Measurements from ENCODE around the gene ARNT2. TPM values are rescaled to one million over a fixed set of nuclear protein-coding genes. Genes with fewer than 3 reads are reported as not detected.
A peak's percentile ranks its signal among the peaks of the same experiment; 100 is the strongest.

Gene ARNT2
- total RNA-seq, 6 experiments from 2014 or later: 2.4 to 16.6 (median 15.5) TPM

DNA sequence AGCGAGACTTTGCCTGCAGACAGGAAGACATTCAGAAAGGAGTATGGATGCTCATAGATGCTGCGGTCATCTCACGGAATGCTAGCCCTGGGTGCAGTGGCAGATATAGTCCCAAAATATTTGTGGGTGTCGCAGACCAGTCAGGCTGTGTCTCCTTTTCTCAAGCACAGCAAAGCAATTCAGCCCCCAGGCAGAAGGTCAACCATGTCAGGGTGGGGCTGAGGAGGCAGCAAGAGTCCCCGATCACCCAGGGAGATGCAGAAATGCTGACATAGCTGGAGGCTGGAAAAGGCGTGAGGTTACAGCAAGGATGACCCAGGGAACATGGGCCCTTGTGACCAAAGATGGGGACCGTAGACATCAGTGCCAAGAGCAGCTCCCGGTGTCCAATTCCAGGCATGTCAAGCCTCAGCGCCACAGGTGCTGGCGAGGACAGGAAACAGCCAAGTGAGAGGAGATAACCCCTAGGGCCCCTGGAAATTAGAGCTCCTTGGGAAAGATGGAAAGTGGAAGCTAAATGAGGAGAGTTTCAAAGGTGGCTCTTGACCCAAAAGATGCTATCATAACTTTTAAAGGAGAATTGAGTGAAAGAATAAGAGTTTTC lies 209.7 kb downstream of the ARNT2 start:
- no peak overlapping the region for H3K4me3 Mint-ChIP-seq
- no peaks in the 10 kb centered on the region for H3K9me3 Mint-ChIP-seq
- TF ChIP-seq, protein P1, sequence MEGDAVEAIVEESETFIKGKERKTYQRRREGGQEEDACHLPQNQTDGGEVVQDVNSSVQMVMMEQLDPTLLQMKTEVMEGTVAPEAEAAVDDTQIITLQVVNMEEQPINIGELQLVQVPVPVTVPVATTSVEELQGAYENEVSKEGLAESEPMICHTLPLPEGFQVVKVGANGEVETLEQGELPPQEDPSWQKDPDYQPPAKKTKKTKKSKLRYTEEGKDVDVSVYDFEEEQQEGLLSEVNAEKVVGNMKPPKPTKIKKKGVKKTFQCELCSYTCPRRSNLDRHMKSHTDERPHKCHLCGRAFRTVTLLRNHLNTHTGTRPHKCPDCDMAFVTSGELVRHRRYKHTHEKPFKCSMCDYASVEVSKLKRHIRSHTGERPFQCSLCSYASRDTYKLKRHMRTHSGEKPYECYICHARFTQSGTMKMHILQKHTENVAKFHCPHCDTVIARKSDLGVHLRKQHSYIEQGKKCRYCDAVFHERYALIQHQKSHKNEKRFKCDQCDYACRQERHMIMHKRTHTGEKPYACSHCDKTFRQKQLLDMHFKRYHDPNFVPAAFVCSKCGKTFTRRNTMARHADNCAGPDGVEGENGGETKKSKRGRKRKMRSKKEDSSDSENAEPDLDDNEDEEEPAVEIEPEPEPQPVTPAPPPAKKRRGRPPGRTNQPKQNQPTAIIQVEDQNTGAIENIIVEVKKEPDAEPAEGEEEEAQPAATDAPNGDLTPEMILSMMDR (IDR thresholded peaks at IDR 0.05): no peak
- peaks cover 10% of the 10 kb centered on the region for H3K36me3 Mint-ChIP-seq (ENCODE audit: low read depth)
- peaks cover 7% of the 10 kb centered on the region for H3K27me3 Mint-ChIP-seq (ENCODE audit: insufficient read depth)
- H3K27ac Mint-ChIP-seq: no peak overlapping the region
- H3K4me1 Mint-ChIP-seq (ENCODE audit: low read depth): peaks cover 43% of the 10 kb centered on the region
- DNase-seq: no peak

DNA sequence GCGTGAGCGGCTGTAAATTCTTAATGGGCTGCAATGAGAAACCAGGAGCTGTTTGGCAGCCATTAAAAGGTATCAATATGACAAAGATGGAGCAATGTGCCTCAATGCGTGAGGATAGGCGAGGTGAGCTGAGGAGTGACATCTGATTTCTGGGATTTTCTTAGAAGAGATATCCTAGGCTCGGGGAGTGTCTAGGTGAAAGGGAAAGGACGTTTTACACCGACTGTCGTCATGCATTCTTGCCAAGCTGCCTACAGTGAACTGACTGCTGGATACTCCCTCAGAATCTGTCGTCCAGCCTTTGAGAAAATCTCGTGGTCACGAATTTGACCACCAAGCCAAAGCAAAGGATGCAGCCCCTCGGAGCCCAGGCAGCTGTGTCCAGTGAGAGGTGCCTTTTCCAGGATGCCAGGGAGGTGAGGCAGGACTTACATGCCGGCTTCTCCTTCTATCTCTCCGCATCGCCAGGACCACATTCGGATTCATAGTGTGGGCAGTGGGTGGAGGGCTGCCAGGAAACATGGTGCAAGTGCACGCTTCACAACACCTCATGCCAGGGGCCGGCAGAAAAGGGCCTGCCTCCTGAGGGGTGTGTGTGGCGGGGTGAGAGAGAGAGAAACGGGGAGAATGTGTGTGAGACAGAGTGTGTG lies 210.7 kb downstream of the ARNT2 start:
- TF ChIP-seq, protein P1 (IDR thresholded peaks at IDR 0.05): no peak
- Mint-ChIP-seq H3K9me3 (no peaks in the 10 kb centered on the region), H3K36me3 (ENCODE audit: low read depth) (peaks cover 10% of the 10 kb centered on the region), H3K27ac (no peak overlapping the region), H3K4me3 (no peak overlapping the region), H3K4me1 (ENCODE audit: low read depth) (peaks cover 43% of the 10 kb centered on the region), H3K27me3 (ENCODE audit: insufficient read depth) (peaks cover 7% of the 10 kb centered on the region)
- no peak for DNase-seq

DNA sequence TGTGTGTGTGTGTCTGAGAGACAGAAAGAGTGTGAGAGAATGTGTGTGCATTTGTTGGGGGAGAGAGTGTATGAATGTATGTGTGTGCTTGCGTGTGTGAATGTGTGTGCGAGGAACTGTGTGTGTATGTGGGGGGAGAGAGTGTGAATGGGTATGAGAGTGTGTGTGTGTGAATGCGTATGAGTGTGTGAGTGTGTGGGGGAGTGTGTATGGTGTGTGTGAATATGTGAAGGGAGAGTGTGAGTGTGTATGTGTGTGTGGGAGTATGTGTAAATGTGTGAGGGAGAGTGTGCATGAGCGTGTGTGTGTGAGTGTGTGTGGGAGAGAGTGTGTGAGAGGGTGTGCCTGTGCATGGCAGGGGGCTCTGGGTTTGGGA lies 211.2 kb downstream of the ARNT2 start:
- Mint-ChIP-seq H3K4me3 (no peak overlapping the region), H3K27me3 (ENCODE audit: insufficient read depth) (peaks cover 7% of the 10 kb centered on the region), H3K27ac (no peak overlapping the region), H3K9me3 (no peaks in the 10 kb centered on the region), H3K36me3 (ENCODE audit: low read depth) (peaks cover 10% of the 10 kb centered on the region), H3K4me1 (ENCODE audit: low read depth) (peaks cover 41% of the 10 kb centered on the region)
- DNase-seq: no peak
- TF ChIP-seq, protein P1 (IDR thresholded peaks at IDR 0.05): no peak

DNA sequence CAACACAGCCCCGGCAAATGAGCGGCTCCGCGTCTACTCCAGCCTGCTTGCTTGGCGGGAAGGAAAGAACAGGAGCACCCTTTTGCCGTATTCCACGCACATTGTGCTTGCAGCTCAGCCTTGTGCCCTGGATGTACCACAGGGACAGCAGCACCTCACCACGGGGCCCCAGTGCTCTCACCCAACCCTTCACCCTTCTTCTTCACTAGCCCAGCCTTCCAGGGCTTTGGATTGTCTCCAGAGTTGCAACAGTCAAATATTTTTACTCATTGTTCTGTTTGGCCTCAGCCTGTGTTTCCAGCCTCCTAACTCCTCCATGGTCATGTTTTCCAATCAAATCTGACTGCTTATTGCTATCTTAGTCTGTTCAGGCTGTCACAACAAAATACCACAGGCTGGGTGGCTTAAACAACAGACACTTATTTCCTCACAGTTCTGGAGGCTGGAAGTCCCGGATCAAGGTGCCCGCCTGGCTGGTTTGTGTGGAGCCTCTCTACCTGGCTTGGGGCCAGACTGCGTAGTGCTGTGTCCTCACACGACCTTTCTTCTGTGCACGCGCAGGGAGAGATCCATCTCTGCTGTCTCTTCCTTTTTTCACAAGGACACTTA lies 211.7 kb downstream of the ARNT2 start:
- Mint-ChIP-seq H3K4me1 (ENCODE audit: low read depth) (peaks cover 41% of the 10 kb centered on the region), H3K27me3 (ENCODE audit: insufficient read depth) (peaks cover 7% of the 10 kb centered on the region), H3K4me3 (0 out of 2 replicates have a peak overlapping the region, but pooled peaks have one; percentile 12), H3K27ac (peak overlapping the region; percentile 68; the same call in 1 of the 2 replicates), H3K9me3 (no peaks in the 10 kb centered on the region), H3K36me3 (ENCODE audit: low read depth) (peaks cover 10% of the 10 kb centered on the region)
- peak; percentile 57 for DNase-seq
- TF ChIP-seq, protein P1 (IDR thresholded peaks at IDR 0.05): no peak

DNA sequence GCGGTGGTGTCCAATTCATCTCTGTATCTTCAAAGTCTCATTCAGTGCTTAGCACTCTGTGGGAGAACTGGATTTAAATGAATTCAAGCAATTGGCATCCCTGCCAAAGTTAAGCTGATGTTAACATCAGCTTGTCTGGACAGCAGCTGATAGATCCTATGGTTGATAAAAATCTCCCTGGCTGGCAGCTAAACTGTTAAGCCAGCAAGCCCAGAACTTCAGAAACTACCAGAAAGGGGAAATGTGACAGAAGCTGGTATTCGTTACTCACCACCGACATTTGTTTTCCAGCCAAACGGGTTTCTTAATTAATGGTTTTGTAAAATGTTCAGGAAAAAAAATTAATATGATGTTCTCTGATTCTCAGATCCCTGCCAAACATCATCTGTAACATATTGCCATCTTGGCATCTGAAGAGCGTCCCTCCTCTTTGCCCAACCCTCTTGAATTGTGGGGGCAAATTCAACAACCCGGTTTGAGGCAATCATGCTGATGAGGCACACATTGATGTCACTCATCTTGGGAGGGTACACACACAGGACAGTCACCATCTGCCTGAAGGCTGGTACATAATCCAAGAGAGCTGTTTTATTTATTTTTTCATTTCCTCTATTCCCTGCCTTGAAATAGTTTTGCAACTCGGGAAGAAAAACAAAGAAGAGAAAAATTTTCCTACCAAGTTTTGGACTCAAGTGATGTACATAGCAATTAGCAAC lies 214.7 kb downstream of the ARNT2 start:
- Mint-ChIP-seq H3K4me1 (ENCODE audit: low read depth) (peaks cover 41% of the 10 kb centered on the region), H3K36me3 (ENCODE audit: low read depth) (peaks cover 27% of the 10 kb centered on the region), H3K9me3 (peaks cover 18% of the 10 kb centered on the region), H3K27me3 (ENCODE audit: insufficient read depth) (peaks cover 7% of the 10 kb centered on the region), H3K27ac (no peak overlapping the region), H3K4me3 (no peak overlapping the region)
- DNase-seq: no peak
- TF ChIP-seq, protein P1 (IDR thresholded peaks at IDR 0.05): no peak

All from HFFc6 (cell line).